ENCODE results near the gene CPSF4L. TPM values are rescaled to one million over a fixed set of nuclear protein-coding genes. Genes with fewer than 3 reads are reported as not detected.

The CPSF4L gene
- total RNA-seq, 1 donor from 2014 or later = not detected

DNA sequence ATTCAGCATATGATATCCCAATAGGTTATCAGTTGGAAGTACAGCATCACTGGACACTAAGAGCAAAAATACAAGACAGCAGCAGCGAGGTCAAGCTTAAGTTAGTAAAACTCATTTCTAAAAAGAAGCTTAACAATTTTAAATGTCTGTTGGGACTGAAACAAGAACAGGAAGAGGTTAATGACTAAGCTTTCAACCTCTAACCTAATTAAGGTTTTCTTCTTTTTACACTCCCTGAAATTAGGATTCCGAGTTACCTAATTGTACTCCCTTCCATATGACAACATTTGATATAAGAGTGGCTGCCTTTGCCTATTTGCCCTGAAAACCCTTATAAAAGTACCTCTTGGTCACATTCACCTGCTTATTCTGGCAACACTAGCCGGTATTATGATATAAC, 34.3 kb downstream of the CPSF4L start:
- H3K4me1 Mint-ChIP-seq = peaks cover 56% of the 10 kb centered on the region
- H3K27ac Mint-ChIP-seq = peak overlapping the region; percentile 45
- H3K9me3 Mint-ChIP-seq = no peaks in the 10 kb centered on the region
- peaks cover 23% of the 10 kb centered on the region for H3K36me3 Mint-ChIP-seq (ENCODE audit: low read depth)
- peak overlapping the region; percentile 58 for H3K4me3 Mint-ChIP-seq
- H3K27me3 Mint-ChIP-seq = no peaks in the 10 kb centered on the region
- intact Hi-C loops (cut with micrococcal nuclease) = loop anchor here (2.0 kb wide), 1 partner anchor 15 kb away; no protein-coding TSS in a partner anchor
- no peak for DNase-seq

DNA sequence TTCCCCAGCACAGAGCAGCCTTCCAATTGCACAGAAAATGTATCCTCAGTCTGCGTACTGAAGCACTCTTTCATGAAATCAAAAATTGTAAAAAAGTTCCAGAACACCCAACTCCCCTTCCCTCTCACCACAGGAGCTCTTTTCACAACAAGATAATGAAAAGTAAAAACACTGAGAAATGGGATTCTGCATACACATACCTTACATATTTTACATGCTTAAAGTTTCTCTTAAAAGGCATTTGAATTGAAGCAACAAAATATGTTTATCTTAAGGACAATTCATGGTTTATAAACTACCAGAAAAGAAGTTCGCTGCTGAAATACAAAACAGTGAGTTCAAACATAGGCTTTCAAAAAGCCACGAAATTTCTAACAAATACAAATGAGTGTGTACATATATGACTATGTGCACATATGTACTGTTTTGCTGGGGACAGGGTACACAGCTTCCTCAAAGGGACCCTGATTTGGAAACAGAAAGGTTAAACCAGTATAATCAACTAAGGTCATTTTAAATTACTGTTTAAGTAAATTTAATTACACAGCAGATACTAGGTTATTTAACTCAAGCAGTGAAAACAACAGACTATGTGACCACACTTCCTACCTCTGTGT, 35.0 kb downstream of the CPSF4L start:
- Mint-ChIP-seq H3K36me3 (ENCODE audit: low read depth) (peaks cover 21% of the 10 kb centered on the region), H3K27ac (peak overlapping the region; percentile 14), H3K27me3 (no peaks in the 10 kb centered on the region), H3K4me1 (peaks cover 58% of the 10 kb centered on the region), H3K9me3 (no peaks in the 10 kb centered on the region), H3K4me3 (peak overlapping the region; percentile 58)
- intact Hi-C loops (cut with micrococcal nuclease) = loop anchor here (2.0 kb wide), 1 partner anchor 14 kb away; no protein-coding TSS in a partner anchor
- no peak for DNase-seq

DNA sequence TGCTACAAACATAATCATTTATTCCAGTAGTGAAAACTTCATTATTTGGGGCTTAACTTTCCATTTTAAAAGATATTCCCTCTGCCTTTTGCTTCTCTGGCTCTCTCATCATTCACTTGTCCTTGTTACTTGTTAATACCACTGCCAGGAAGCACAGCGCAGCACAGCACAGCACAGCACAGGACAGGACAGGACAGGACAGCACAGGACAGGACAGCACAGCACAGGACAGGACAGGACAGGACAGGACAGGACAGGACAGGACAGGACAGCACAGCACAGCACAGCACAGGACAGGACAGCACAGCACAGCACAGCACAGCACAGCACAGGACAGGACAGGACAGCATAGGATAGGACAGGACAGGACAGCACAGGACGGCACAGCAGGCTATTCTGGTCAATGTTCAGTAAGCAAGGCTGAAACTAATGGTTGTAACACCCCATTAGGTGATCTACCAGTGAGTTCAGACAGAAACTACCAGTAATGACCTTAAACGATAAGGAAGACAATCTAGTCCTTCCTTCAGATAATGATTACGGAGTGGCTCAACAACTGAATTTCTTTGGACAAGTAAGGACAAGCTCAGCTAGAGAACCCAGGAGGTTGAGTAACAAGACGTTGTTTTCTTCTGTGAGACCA, 36.9 kb downstream of the CPSF4L start:
- peaks cover 45% of the 10 kb centered on the region for H3K4me1 Mint-ChIP-seq
- H3K27ac Mint-ChIP-seq = no peak overlapping the region
- H3K36me3 Mint-ChIP-seq (ENCODE audit: low read depth) = peaks cover 22% of the 10 kb centered on the region
- no peak overlapping the region for H3K4me3 Mint-ChIP-seq
- no peak for DNase-seq
- intact Hi-C loops (cut with micrococcal nuclease) = no loop called here
- H3K27me3 Mint-ChIP-seq = no peaks in the 10 kb centered on the region
- no peaks in the 10 kb centered on the region for H3K9me3 Mint-ChIP-seq

DNA sequence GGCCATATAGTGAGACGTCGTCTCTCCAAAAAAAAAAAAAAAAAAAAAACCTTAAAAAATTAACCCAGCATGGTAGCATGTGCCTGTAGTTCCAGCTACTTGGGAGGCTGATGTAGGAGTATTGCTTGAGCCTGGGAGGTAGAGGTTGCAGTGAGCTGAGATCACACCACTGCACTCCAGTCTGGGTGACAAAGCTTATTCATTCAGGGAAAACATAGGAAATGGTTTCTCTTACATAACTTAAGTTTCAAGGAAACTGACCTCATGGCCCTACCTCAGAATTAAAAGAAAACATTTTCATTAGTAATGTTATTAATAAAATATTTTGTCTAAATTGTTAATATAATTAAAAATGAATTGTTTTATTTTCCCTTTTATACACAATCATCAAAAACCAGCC, 37.4 kb downstream of the CPSF4L start:
- Mint-ChIP-seq H3K27ac (no peak overlapping the region), H3K9me3 (no peaks in the 10 kb centered on the region), H3K4me3 (no peak overlapping the region), H3K27me3 (no peaks in the 10 kb centered on the region), H3K36me3 (ENCODE audit: low read depth) (peaks cover 20% of the 10 kb centered on the region), H3K4me1 (peaks cover 43% of the 10 kb centered on the region)
- intact Hi-C loops (cut with micrococcal nuclease) = no loop called here
- no peak for DNase-seq

DNA sequence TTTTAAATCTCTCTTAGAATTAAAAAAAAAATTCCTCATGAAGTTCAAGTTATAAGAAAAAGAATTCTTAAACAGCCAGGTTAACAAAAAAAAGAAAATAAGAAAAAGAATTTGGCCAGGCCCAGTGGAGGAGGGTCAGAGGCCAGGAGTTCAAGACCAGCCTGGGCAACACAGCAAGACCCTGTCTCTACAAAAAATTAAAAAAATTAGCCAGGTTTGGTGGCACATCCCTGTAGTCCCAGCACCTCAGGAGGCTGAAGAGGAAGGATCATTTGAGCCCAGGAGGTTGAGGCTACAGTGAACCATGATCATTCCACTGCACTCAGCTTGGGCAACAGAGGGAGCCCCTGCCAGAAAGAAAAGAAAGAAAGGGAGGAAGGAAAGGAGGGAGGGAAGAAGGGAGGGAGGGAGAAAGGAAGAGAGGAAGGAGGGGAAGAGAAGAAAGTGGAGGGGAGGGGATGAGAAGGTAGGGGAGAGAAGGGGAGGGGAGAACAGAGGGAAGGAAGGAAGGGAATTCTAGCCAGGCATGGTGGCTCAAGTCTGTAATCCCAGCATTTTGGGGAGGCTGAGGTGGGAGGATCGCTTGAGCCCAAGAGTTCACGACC, 38.0 kb downstream of the CPSF4L start:
- intact Hi-C loops (cut with micrococcal nuclease) = no loop called here
- Mint-ChIP-seq H3K36me3 (ENCODE audit: low read depth) (peaks cover 18% of the 10 kb centered on the region), H3K4me1 (peaks cover 38% of the 10 kb centered on the region), H3K4me3 (no peak overlapping the region), H3K9me3 (no peaks in the 10 kb centered on the region), H3K27ac (no peak overlapping the region), H3K27me3 (no peaks in the 10 kb centered on the region)
- no peak for DNase-seq

DNA sequence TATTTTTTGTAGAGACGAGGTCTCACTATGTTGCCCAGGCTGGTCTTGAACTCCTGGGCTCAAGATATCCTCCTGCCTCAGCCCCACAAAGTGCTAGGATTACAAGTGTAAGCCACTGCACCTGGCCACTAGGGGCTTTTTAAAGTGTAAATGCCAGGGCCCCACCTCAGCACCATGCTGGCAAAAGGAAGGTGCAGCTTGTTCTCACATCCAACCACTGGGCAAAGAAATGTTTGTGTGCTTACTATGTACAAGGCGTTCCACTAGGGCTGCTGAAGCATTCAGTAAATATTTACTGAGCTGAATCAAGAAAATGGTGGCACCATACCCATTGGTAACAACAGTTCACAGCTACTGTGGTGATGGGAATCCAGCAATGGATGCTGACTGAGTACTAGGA, 46.2 kb downstream of the CPSF4L start:
- Mint-ChIP-seq H3K4me1 (peaks cover 23% of the 10 kb centered on the region), H3K27ac (no peak overlapping the region), H3K36me3 (ENCODE audit: low read depth) (peaks cover 34% of the 10 kb centered on the region), H3K27me3 (no peaks in the 10 kb centered on the region), H3K4me3 (no peak overlapping the region), H3K9me3 (no peaks in the 10 kb centered on the region)
- intact Hi-C loops (cut with micrococcal nuclease) = no loop called here
- DNase-seq = no peak

DNA sequence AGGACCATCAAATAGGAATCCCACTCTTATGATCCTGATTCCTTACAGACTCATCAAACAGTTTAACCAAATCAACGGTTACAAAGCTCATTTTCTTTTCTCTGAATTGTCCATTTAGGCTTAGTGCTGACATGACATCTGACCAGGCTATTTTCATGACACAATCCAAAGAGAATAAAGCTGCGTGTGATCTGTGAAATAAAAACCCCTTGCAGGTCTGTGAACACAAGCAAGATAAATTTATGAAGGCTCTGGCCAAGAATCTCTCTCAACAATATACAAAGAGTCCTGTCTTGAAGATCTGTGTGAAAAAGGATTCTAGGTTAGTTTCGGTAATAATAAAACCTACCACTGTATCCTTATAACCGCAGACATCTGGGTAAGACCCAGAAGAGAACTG, 46.8 kb downstream of the CPSF4L start:
- Mint-ChIP-seq H3K4me1 (peaks cover 28% of the 10 kb centered on the region), H3K4me3 (no peak overlapping the region), H3K27me3 (no peaks in the 10 kb centered on the region), H3K27ac (no peak overlapping the region), H3K9me3 (no peaks in the 10 kb centered on the region), H3K36me3 (ENCODE audit: low read depth) (peaks cover 37% of the 10 kb centered on the region)
- intact Hi-C loops (cut with micrococcal nuclease) = no loop called here
- no peak for DNase-seq

DNA sequence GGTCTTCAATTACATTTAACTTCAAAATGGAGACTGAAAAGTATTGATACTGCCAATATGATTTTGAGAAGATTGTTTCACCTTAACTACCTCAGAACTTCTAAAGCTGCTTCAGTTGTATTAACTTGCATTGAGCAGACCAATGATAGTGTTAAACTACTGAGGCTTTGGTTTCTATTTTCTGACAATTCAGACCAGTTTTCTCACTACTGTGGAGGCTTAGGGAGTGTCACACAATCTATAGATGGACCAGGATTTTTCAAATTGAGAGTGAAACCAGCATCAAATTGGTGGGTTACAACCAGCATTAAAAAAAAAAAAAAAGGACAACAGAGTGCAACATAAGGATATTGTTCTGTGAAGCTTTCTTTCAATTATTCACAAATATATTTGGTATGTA, 47.7 kb downstream of the CPSF4L start:
- intact Hi-C loops (cut with micrococcal nuclease) = no loop called here
- Mint-ChIP-seq H3K4me1 (peaks cover 31% of the 10 kb centered on the region), H3K36me3 (ENCODE audit: low read depth) (peaks cover 38% of the 10 kb centered on the region), H3K4me3 (no peak overlapping the region), H3K9me3 (no peaks in the 10 kb centered on the region), H3K27me3 (no peaks in the 10 kb centered on the region), H3K27ac (no peak overlapping the region)
- no peak for DNase-seq

DNA sequence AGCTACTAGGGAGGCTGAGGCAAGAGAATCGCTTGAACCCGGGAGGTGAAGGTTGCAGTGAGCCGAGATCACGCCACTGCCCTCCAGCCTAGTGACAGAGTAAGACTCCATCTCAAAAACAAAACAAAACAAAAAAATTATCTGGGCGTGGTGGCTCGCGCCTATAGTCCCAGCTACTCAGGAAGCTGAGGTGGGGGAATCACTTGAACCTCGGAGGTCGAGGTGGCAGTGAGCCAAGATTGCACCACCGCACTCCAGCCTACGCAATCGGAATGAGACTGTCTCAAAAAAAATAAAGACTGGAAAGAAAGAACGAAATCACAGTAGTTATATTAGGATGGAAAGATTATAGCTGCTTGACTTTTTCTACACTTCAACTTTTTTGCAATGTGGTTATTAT, 49.9 kb downstream of the CPSF4L start:
- no peaks in the 10 kb centered on the region for H3K27me3 Mint-ChIP-seq
- H3K4me3 Mint-ChIP-seq = peak overlapping the region; percentile 68
- intact Hi-C loops (cut with micrococcal nuclease) = loop anchor here (2.0 kb wide), 3 partner anchors 15 to 21 kb away; partner anchors contain the start of gene COG1

DNA sequence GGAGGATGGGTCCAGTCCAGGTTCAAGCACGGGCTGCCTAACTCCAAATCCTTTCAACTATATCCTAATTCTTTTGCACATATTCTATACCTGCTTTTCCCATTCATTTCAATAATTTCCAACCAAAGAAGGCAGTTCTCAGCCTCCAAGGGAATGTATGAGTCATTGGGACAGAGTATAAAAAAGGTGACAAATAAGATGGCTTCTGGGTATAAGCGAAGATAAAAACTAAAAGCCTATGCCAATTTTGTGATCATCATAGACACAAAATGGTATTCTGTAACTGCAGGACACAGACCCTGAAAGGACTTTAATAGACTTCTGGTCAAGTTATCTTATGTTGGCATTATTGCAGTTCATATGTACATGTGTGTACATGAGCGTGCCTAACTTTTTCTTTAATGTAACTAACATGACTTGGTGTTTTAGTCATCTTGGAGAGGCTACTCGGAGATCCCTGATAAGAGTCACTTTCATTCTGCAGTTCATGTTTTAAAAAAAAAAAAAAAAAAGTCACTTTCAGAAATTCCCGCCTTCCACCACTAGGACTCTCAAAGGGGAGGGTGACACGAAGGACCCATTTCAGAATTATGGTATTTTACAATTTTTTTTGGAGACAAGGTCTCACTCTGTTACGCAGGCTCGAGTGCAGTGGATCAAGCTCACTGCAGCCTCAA, 51.5 kb downstream of the CPSF4L start:
- H3K4me1 Mint-ChIP-seq = peaks cover 21% of the 10 kb centered on the region
- H3K36me3 Mint-ChIP-seq (ENCODE audit: low read depth) = peaks cover 48% of the 10 kb centered on the region
- H3K27ac Mint-ChIP-seq = peak overlapping the region; percentile 71
- H3K27me3 Mint-ChIP-seq = no peaks in the 10 kb centered on the region
- no peaks in the 10 kb centered on the region for H3K9me3 Mint-ChIP-seq
- DNase-seq = no peak
- intact Hi-C loops (cut with micrococcal nuclease) = loop anchor here (2.0 kb wide), 2 partner anchors 17 to 23 kb away; partner anchors contain the start of gene COG1
- H3K4me3 Mint-ChIP-seq = no peak overlapping the region

More for the DNA sequence above, 49.9 kb downstream of the CPSF4L start:
- H3K9me3 Mint-ChIP-seq = no peaks in the 10 kb centered on the region
- peaks cover 51% of the 10 kb centered on the region for H3K36me3 Mint-ChIP-seq (ENCODE audit: low read depth)
- H3K4me1 Mint-ChIP-seq = peaks cover 31% of the 10 kb centered on the region
- peak overlapping the region; percentile 76 for H3K27ac Mint-ChIP-seq
- peak; percentile 84 for DNase-seq

DNA sequence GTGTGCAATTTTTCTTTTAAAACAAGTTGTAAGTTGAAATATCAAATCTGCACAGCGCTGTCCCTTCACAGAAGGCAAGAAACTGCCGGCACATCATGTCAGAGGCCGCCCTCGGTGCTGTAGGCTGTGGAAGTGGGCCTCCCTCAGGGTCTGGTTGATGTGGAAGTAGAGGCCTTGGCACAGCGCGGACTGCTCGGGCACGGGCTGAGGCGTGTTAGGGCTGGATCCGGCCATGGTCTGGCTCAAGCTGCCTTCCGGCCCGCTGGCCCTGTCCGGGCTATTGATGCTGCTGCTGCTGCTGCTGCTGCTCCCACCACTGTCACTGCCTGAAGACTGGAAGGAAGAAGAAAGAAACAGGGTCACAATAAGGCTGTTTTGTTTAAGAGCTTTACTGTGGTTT, 52.2 kb downstream of the CPSF4L start:
- H3K9me3 Mint-ChIP-seq = no peaks in the 10 kb centered on the region
- H3K36me3 Mint-ChIP-seq (ENCODE audit: low read depth) = peaks cover 47% of the 10 kb centered on the region
- DNase-seq = no peak
- H3K27me3 Mint-ChIP-seq = no peaks in the 10 kb centered on the region
- intact Hi-C loops (cut with micrococcal nuclease) = no loop called here
- peak overlapping the region; percentile 71 for H3K27ac Mint-ChIP-seq
- H3K4me3 Mint-ChIP-seq = no peak overlapping the region
- H3K4me1 Mint-ChIP-seq = peaks cover 22% of the 10 kb centered on the region

DNA sequence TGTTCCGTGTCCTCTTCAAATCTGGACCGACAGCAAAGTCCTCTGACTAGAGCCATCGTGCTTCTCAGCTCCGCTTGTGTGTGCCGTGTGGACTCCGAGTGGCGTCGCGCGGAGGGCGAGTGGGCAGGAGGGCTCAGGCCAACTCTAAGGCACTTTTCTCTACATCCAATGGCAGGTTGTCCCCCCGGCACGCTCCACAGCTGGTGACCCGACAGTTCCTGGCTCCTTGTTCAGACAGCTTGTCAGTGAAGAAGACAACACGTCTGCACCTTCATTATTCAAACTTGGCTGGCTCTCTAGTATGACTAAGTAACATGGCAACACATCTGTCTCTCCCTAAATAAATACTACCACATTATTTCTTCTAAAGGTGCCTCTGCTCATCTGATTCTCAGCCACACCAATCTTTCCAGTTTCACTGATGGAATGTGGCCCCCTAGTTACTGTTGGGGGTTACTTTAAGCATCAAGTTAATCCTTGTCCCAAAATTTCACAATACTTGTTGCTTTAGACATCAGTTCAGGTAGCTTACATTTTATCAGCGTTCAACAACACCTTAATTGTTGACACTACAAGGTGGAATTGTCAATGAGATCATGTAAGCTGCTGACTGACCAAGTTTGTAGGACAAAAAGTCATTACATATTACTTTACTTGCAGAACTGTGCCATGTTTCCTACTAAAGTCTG, 53.4 kb downstream of the CPSF4L start:
- no peak for DNase-seq
- Mint-ChIP-seq H3K4me3 (no peak overlapping the region), H3K27ac (no peak overlapping the region), H3K27me3 (no peaks in the 10 kb centered on the region), H3K4me1 (peaks cover 31% of the 10 kb centered on the region), H3K36me3 (ENCODE audit: low read depth) (peaks cover 53% of the 10 kb centered on the region), H3K9me3 (no peaks in the 10 kb centered on the region)
- intact Hi-C loops (cut with micrococcal nuclease) = no loop called here

DNA sequence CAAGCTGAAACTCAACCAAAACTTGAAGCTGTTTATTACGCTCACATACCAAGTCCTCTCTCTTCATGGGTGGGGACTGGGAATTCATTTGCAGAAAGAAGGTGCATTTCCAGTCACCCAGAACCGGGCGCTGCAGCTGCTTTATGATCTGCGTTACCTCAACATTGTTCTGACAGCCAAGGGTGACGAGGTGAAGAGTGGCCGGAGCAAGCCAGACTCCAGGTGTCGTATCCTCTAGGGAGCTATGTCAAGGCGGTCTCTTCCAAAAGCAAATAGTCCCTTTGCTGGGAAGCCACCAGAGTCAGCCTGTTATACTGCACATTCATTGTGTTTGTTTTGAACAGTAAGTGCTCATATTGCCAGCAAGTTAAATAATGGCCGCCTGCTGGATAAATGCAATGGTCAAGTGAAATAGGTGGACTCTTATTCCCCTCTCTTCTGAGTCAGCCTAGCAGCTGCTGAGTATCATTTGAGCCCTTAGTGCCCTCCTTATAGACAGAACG, 56.2 kb downstream of the CPSF4L start:
- peaks cover 26% of the 10 kb centered on the region for H3K4me1 Mint-ChIP-seq

More for the DNA sequence above, 56.2 kb downstream of the CPSF4L start:
- Mint-ChIP-seq H3K9me3 (no peaks in the 10 kb centered on the region), H3K36me3 (ENCODE audit: low read depth) (peaks cover 72% of the 10 kb centered on the region), H3K4me3 (no peak overlapping the region), H3K27ac (peak overlapping the region; percentile 11), H3K27me3 (no peaks in the 10 kb centered on the region)
- intact Hi-C loops (cut with micrococcal nuclease) = no loop called here
- no peak for DNase-seq

All from activated CD4-positive, alpha-beta T cell treated with anti-CD3 and anti-CD28 coated beads, Interleukin-2, amount 10 ng/mL, durations not matched to agents 24 days and 14 days (primary cell).